Measurements from ENCODE around the gene RNLS. TPM values are rescaled to one million over a fixed set of nuclear protein-coding genes. Genes with fewer than 3 reads are reported as not detected.

RNLS gene
- total RNA-seq, 1 donor from 2014 or later = 8.7 TPM

GRCh38 chr10:88528201-88528600, 54.9 kb downstream of the RNLS start:
- no peak overlapping the region for H3K4me3 ChIP-seq (ENCODE audit: low read depth, low read length)
- H3K36me3 ChIP-seq (ENCODE audit: control insufficient read depth, insufficient read depth, low read length) = no peaks in the 10 kb centered on the region
- DNase-seq (ENCODE audit: low read depth) (no peak), FAIRE-seq (no peak)
- H3K27me3 ChIP-seq (ENCODE audit: control insufficient read depth, insufficient read depth, low read length) = no peaks in the 10 kb centered on the region
- no peak for TF ChIP-seq CTCF (IDR thresholded peaks at IDR 0.05; ENCODE audit: insufficient read depth, low read length, severe bottlenecking)

GRCh38 chr10:88527245-88527644, 55.9 kb downstream of the RNLS start:
- DNase-seq (ENCODE audit: low read depth) (no peak), FAIRE-seq (no peak)
- no peaks in the 10 kb centered on the region for H3K36me3 ChIP-seq (ENCODE audit: control insufficient read depth, insufficient read depth, low read length)
- no peaks in the 10 kb centered on the region for H3K27me3 ChIP-seq (ENCODE audit: control insufficient read depth, insufficient read depth, low read length)
- H3K4me3 ChIP-seq (ENCODE audit: low read depth, low read length) = no peak overlapping the region
- TF ChIP-seq CTCF (IDR thresholded peaks at IDR 0.05; ENCODE audit: insufficient read depth, low read length, severe bottlenecking) = no peak

GRCh38 chr10:88526501-88527105, 56.5 kb downstream of the RNLS start:
- Histone ChIP-seq H3K4me3 (ENCODE audit: low read depth, low read length) (no peak overlapping the region), H3K27me3 (ENCODE audit: control insufficient read depth, insufficient read depth, low read length) (no peaks in the 10 kb centered on the region)
- FAIRE-seq = no peak

GRCh38 chr10:88525371-88526069, 57.6 kb downstream of the RNLS start:
- DNase-seq (ENCODE audit: low read depth) (peak; percentile 87), FAIRE-seq (no peak)
- Histone ChIP-seq H3K4me3 (ENCODE audit: low read depth, low read length) (no peak overlapping the region), H3K36me3 (ENCODE audit: control insufficient read depth, insufficient read depth, low read length) (no peaks in the 10 kb centered on the region), H3K27me3 (ENCODE audit: control insufficient read depth, insufficient read depth, low read length) (no peaks in the 10 kb centered on the region)
- TF ChIP-seq CTCF (IDR thresholded peaks at IDR 0.05; ENCODE audit: insufficient read depth, low read length, severe bottlenecking) = no peak

More at GRCh38 chr10:88526501-88527105, 56.5 kb downstream of the RNLS start:
- no peaks in the 10 kb centered on the region for H3K36me3 ChIP-seq (ENCODE audit: control insufficient read depth, insufficient read depth, low read length)
- TF ChIP-seq CTCF (IDR thresholded peaks at IDR 0.05; ENCODE audit: insufficient read depth, low read length, severe bottlenecking) = no peak
- DNase-seq (ENCODE audit: low read depth) = no peak

GRCh38 chr10:88523739-88524400, 59.2 kb downstream of the RNLS start:
- DNase-seq (ENCODE audit: low read depth) (no peak), FAIRE-seq (no peak)
- TF ChIP-seq CTCF (IDR thresholded peaks at IDR 0.05; ENCODE audit: insufficient read depth, low read length, severe bottlenecking) = no peak
- H3K36me3 ChIP-seq (ENCODE audit: control insufficient read depth, insufficient read depth, low read length) = no peaks in the 10 kb centered on the region
- H3K4me3 ChIP-seq (ENCODE audit: low read depth, low read length) = no peak overlapping the region
- no peaks in the 10 kb centered on the region for H3K27me3 ChIP-seq (ENCODE audit: control insufficient read depth, insufficient read depth, low read length)
